SU-DHL-6 (cell line): ENCODE results near the gene SLC25A43.

ENCODE experiments used
- EZH2phosphoT487 ChIP-seq: fragments of 200-600 bp; sonication (generic), shearing (Covaris generic); conservative IDR thresholded peaks from 2 replicates; pipeline ENCODE4 v1.6.1; 2018; ENCODE audit warnings: mild to moderate bottlenecking, antibody characterized with exemption, low read length, moderate library complexity, mixed read lengths
- TF ChIP-seq, protein P1 (sequence below): fragments of 200-600 bp; sonication (generic); IDR thresholded peaks from one replicate; pipeline ENCODE4 v1.5.1; 2017; ENCODE audit warnings: antibody characterized with exemption, mild to moderate bottlenecking, low read length, moderate library complexity; ENCODE audit not compliant: insufficient read depth, poor library complexity, severe bottlenecking

DNA sequence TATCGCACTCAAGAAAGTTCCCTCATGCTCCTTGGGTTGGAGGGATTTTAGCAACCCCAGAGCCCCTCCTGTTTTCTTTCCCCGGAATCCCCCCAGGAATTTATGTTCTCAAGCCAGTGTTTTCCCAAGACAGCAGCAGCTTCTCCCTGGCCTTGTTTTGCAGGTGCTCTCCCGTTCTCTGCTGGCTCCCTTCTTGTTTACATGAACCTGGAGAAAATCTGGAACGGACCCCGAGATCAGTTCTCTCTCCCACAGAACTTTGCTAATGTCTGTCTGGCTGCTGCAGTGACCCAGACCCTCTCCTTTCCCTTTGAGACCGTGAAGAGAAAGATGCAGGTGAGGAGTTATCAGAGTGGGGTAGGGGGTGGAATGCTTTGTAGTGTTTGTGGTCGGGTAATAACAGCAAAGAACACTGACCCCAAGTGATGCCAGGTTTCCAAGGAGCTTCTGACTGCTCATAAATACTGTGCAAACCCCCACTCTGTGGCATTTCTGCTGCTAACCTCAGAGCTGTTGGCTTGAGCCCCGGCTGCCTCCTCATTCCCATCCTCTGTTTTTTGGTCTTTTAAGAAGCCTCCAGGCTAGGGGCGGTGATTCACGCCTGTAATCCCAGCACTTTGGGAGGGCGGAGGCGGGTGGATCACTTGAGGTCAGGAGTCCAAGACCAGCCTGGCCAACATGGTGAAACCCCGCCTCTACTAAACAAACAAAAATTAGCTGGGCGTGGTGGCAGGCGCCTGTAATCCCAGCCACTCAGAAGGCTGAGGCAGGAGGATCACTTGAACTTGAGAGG lies 11.1 kb downstream of the SLC25A43 start:
- TF ChIP-seq, protein P1, sequence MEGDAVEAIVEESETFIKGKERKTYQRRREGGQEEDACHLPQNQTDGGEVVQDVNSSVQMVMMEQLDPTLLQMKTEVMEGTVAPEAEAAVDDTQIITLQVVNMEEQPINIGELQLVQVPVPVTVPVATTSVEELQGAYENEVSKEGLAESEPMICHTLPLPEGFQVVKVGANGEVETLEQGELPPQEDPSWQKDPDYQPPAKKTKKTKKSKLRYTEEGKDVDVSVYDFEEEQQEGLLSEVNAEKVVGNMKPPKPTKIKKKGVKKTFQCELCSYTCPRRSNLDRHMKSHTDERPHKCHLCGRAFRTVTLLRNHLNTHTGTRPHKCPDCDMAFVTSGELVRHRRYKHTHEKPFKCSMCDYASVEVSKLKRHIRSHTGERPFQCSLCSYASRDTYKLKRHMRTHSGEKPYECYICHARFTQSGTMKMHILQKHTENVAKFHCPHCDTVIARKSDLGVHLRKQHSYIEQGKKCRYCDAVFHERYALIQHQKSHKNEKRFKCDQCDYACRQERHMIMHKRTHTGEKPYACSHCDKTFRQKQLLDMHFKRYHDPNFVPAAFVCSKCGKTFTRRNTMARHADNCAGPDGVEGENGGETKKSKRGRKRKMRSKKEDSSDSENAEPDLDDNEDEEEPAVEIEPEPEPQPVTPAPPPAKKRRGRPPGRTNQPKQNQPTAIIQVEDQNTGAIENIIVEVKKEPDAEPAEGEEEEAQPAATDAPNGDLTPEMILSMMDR: no peak
- TF ChIP-seq EZH2phosphoT487: no peak
